Ishikawa (cell line): ENCODE data around the gene BCKDHA.

Experiments
- CEBPB ChIP-seq: IDR thresholded peaks from 2 replicates; pipeline ENCODE4 v1.6.1; 2012
- TF ChIP-seq, protein P1 (sequence below): IDR thresholded peaks from 2 replicates; pipeline ENCODE4 v1.6.1; 2012
- TF ChIP-seq, protein P2 (sequence below): IDR thresholded peaks from 2 replicates; pipeline ENCODE4 v1.6.1; 2012; ENCODE audit warnings: low read depth, mild to moderate bottlenecking

DNA sequence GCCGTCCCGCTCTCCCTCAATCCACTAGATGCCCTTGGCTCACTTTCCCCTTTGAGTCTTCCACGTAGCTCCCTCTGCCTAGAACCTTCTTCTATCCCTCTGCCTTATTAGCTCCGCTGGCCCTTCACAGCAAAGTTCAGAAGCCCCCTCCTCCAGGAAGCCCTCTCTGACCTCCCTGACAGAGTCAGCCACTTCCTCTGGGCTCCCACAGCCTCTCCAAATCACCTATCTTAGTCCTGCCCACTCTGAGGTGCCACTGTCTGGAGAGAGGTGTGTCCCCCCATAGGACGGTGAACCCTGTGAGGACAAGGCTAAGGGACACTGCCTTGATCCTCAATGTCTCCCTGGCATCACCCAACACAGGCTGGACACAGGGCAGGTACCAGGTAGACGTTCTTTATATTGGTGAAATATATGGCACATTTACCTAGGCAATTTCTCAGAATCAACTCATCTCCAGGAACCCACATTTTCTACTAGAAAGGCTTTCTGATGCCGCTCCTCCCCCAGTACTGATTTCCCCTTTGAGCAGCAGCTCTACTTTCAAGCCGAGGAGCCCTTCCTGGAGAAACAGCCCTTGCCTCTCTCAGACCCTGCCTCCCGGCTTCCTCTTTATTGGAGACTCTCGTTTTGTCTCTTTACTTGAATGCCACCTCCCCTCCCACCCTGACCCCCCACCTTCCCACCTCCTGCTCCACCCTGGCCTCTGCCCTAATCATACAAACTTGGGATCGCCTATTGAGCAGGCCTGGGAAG is 40.5 kb upstream of the BCKDHA start:
- TF ChIP-seq, protein P1, sequence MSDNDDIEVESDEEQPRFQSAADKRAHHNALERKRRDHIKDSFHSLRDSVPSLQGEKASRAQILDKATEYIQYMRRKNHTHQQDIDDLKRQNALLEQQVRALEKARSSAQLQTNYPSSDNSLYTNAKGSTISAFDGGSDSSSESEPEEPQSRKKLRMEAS = no peak
- no peak for TF ChIP-seq CEBPB
- TF ChIP-seq, protein P2, sequence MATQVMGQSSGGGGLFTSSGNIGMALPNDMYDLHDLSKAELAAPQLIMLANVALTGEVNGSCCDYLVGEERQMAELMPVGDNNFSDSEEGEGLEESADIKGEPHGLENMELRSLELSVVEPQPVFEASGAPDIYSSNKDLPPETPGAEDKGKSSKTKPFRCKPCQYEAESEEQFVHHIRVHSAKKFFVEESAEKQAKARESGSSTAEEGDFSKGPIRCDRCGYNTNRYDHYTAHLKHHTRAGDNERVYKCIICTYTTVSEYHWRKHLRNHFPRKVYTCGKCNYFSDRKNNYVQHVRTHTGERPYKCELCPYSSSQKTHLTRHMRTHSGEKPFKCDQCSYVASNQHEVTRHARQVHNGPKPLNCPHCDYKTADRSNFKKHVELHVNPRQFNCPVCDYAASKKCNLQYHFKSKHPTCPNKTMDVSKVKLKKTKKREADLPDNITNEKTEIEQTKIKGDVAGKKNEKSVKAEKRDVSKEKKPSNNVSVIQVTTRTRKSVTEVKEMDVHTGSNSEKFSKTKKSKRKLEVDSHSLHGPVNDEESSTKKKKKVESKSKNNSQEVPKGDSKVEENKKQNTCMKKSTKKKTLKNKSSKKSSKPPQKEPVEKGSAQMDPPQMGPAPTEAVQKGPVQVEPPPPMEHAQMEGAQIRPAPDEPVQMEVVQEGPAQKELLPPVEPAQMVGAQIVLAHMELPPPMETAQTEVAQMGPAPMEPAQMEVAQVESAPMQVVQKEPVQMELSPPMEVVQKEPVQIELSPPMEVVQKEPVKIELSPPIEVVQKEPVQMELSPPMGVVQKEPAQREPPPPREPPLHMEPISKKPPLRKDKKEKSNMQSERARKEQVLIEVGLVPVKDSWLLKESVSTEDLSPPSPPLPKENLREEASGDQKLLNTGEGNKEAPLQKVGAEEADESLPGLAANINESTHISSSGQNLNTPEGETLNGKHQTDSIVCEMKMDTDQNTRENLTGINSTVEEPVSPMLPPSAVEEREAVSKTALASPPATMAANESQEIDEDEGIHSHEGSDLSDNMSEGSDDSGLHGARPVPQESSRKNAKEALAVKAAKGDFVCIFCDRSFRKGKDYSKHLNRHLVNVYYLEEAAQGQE = no peak
